Measurements from ENCODE around the gene SIGLEC12.

DNA sequence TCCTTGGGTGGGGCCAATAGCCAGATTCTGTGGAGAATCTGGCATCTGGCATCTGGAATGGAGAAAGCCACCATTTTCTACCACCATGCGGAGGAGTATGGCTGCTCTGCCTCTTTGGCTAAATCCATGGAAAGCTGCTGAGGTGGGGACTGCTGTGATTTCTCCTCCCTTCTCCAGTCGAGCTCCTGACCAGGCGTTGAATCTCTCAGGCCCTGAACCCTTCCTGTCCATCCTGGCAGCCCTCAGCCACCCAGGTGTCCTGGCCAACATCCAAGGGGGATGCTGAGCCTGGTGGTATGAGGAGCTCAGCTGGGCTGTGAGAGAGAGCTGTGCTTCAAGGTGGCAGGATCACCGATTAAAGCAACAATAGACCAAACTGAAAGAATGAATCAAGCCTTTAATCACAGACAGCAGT, 47.3 kb upstream of the SIGLEC12 start:
- no peak for TF ChIP-seq POLR2A (IDR thresholded peaks at IDR 0.05)
- TF ChIP-seq, protein P1, sequence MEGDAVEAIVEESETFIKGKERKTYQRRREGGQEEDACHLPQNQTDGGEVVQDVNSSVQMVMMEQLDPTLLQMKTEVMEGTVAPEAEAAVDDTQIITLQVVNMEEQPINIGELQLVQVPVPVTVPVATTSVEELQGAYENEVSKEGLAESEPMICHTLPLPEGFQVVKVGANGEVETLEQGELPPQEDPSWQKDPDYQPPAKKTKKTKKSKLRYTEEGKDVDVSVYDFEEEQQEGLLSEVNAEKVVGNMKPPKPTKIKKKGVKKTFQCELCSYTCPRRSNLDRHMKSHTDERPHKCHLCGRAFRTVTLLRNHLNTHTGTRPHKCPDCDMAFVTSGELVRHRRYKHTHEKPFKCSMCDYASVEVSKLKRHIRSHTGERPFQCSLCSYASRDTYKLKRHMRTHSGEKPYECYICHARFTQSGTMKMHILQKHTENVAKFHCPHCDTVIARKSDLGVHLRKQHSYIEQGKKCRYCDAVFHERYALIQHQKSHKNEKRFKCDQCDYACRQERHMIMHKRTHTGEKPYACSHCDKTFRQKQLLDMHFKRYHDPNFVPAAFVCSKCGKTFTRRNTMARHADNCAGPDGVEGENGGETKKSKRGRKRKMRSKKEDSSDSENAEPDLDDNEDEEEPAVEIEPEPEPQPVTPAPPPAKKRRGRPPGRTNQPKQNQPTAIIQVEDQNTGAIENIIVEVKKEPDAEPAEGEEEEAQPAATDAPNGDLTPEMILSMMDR (IDR thresholded peaks at IDR 0.05) = no peak

Data from testis (tissue), 2 donors.